ENCODE measurements around the gene SFMBT2. TPM values are rescaled to one million over a fixed set of nuclear protein-coding genes. Genes with fewer than 3 reads are reported as not detected.
"Not testable (repeated sequence)": the region's sequence is repeated elsewhere in the genome, so short reads cannot be mapped to it uniquely, and the experiment has no call there.

SFMBT2 gene
- total RNA-seq, 1 experiment from 2014 or later, result 0.02 TPM

DNA sequence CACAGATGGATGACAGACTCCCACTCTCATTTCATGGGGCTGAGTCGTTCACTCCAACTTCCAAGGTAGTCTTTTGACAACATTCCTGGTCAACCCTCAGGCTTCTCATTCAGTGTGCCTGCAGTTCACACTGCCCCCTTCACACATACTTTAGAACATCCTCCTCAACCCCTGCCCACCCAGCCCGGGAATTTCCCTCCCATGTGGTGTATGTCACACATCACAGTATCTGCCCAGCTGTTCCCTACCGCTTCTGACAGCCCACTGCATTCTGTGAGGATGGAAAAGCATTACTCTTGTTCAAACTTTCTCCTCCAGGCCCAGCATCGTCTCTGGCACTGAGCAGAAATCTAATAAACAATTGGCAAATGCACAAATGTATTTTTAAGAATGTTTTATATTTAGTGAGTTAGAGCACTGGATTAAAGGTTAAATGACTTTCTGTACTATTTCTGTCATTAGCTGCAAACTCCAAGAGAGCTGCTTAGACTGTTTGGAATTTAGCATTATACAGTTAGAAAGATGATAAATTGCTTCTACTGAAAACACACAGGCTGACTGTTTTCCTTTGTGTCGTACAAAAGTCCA lies 110.4 kb downstream of the SFMBT2 start:
- ChIA-PET POLR2A (no interaction called here), CTCF (interaction anchor here (1.3 kb wide), 2 partner anchors 11 to 82 kb away, joined by 3 to 5 read pairs; no protein-coding TSS in a partner anchor), RAD21 (ENCODE audit: low non-redundant PET in 1 of 2, low total read pairs in 2 of 2, uncharacterized antibody in 2 of 2, unreplicated experiment in 2 of 2) (no interaction called here)
- no peaks in the 10 kb centered on the region for H3K4me1 ChIP-seq (ENCODE audit: control insufficient read depth in 1 of 2, insufficient read depth in 2 of 2, low read length in 2 of 2)
- no peaks in the 10 kb centered on the region for H4K20me1 ChIP-seq (ENCODE audit: insufficient read depth)
- no peak overlapping the region for H3K4me3 ChIP-seq (replicated peaks in 1 of 2; ENCODE audit: low read depth in 1 of 2, low read length in 2 of 2)
- H3K27me3 ChIP-seq (ENCODE audit: insufficient read depth, low read length), result no peaks in the 10 kb centered on the region
- H3K27ac ChIP-seq (ENCODE audit: low read depth, low read length), result no peak overlapping the region
- no peak overlapping the region for H3K9ac ChIP-seq (ENCODE audit: low read length)
- H3K9me3 ChIP-seq (ENCODE audit: control insufficient read depth in 1 of 2, insufficient read depth in 1 of 2, low read depth in 1 of 2, low read length in 2 of 2), result no peaks in the 10 kb centered on the region
- TF ChIP-seq EGR1 (IDR thresholded peaks at IDR 0.05; ENCODE audit: low read depth), result no peak
- no peak for TF ChIP-seq FOSL1 (IDR thresholded peaks at IDR 0.05; ENCODE audit: low read depth)
- no peak for TF ChIP-seq SIN3A (IDR thresholded peaks at IDR 0.05; ENCODE audit: low read depth)
- TF ChIP-seq POLR2A (IDR thresholded peaks at IDR 0.05; ENCODE audit: borderline replicate concordance, extremely low read depth, insufficient read depth, insufficient read length), result no peak
- TF ChIP-seq SP1 (IDR thresholded peaks at IDR 0.05; ENCODE audit: low read depth), result no peak
- TF ChIP-seq, protein P1, sequence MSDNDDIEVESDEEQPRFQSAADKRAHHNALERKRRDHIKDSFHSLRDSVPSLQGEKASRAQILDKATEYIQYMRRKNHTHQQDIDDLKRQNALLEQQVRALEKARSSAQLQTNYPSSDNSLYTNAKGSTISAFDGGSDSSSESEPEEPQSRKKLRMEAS (IDR thresholded peaks at IDR 0.05), result no peak
- TF ChIP-seq ELF1 (IDR thresholded peaks at IDR 0.05; ENCODE audit: borderline replicate concordance, low read depth), result no peak
- TF ChIP-seq ZNF274 (IDR thresholded peaks at IDR 0.05; ENCODE audit: low read depth, low read length), result no peak
- TF ChIP-seq JUND (IDR thresholded peaks at IDR 0.05), result no peak
- no peak for TF ChIP-seq ZFX (IDR thresholded peaks at IDR 0.05)
- no peak for TF ChIP-seq TCF7L2 (IDR thresholded peaks at IDR 0.05; ENCODE audit: borderline replicate concordance, extremely low read depth, insufficient read depth, insufficient read length)
- TF ChIP-seq, protein P2, sequence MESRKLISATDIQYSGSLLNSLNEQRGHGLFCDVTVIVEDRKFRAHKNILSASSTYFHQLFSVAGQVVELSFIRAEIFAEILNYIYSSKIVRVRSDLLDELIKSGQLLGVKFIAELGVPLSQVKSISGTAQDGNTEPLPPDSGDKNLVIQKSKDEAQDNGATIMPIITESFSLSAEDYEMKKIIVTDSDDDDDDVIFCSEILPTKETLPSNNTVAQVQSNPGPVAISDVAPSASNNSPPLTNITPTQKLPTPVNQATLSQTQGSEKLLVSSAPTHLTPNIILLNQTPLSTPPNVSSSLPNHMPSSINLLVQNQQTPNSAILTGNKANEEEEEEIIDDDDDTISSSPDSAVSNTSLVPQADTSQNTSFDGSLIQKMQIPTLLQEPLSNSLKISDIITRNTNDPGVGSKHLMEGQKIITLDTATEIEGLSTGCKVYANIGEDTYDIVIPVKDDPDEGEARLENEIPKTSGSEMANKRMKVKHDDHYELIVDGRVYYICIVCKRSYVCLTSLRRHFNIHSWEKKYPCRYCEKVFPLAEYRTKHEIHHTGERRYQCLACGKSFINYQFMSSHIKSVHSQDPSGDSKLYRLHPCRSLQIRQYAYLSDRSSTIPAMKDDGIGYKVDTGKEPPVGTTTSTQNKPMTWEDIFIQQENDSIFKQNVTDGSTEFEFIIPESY (IDR thresholded peaks at IDR 0.05; ENCODE audit: extremely low read depth, insufficient replicate concordance, low read length), result no peak
- TF ChIP-seq, protein P3, sequence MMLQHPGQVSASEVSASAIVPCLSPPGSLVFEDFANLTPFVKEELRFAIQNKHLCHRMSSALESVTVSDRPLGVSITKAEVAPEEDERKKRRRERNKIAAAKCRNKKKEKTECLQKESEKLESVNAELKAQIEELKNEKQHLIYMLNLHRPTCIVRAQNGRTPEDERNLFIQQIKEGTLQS (IDR thresholded peaks at IDR 0.05), result no peak
- no peak for ATAC-seq
- no peak overlapping the region for H3K4me2 ChIP-seq (ENCODE audit: low read length)
- H3K9me2 ChIP-seq (ENCODE audit: insufficient read depth), result no peaks in the 10 kb centered on the region
- intact Hi-C loops (cut with micrococcal nuclease), result no loop called here
- H3K36me3 ChIP-seq (ENCODE audit: control insufficient read depth in 1 of 2, insufficient read depth in 2 of 2, low read length in 2 of 2), result no peaks in the 10 kb centered on the region
- no TSS peak for BruUV-seq (replicated peaks)
- no peak for DNase-seq (ENCODE audit: low read depth, low spot score)
- no peaks in the 10 kb centered on the region for H3K79me2 ChIP-seq (ENCODE audit: insufficient read depth, low read length)
- no peak overlapping the region for H2AFZ ChIP-seq (ENCODE audit: low read depth, low read length, poor library complexity, severe bottlenecking)

DNA sequence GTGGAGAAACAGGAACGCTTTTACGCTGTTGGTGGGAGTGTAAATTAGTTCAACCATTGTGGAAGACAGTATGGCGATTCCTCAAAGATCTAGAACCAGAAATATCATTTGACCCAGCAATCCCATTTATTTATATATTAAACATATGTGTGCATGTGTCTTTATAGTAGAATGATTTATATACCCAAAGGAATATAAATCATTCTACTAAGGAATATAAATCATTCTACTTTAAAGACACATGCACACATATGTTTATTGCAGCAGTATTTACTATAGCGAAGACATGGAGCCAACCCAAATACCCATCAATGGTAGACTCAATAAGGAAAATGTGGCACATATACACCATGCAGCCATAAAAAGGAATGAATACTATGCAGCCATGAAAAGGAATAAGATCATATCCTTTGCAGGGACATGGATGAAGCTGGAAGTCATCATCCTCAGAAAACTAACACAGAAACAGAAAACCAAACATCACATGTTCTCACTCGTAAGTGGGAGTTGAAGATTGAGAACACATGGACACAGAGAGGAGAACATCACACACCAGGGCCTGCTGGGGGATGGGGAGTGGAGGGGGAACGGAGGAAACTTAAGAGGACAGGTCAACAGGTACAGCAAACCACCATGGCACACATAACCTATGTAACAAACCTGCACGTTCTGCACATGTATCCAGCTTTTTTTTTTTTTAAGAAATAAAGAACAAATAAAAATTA lies 111.1 kb downstream of the SFMBT2 start:
- ATAC-seq; H2AFZ ChIP-seq (ENCODE audit: low read depth, low read length, poor library complexity, severe bottlenecking); BruUV-seq (replicated peaks); H3K27ac ChIP-seq (ENCODE audit: low read depth, low read length); H3K36me3 ChIP-seq (ENCODE audit: control insufficient read depth in 1 of 2, insufficient read depth in 2 of 2, low read length in 2 of 2); H3K9me2 ChIP-seq (ENCODE audit: insufficient read depth); DNase-seq (ENCODE audit: low read depth, low spot score); RAD21 ChIA-PET (ENCODE audit: low non-redundant PET in 1 of 2, low total read pairs in 2 of 2, uncharacterized antibody in 2 of 2, unreplicated experiment in 2 of 2); H3K27me3 ChIP-seq (ENCODE audit: insufficient read depth, low read length); H3K4me2 ChIP-seq (ENCODE audit: low read length); H3K4me1 ChIP-seq (ENCODE audit: control insufficient read depth in 1 of 2, insufficient read depth in 2 of 2, low read length in 2 of 2); POLR2A ChIA-PET; H4K20me1 ChIP-seq (ENCODE audit: insufficient read depth); H3K9ac ChIP-seq (ENCODE audit: low read length); H3K79me2 ChIP-seq (ENCODE audit: insufficient read depth, low read length); H3K9me3 ChIP-seq (ENCODE audit: control insufficient read depth in 1 of 2, insufficient read depth in 1 of 2, low read depth in 1 of 2, low read length in 2 of 2); H3K4me3 ChIP-seq (replicated peaks in 1 of 2; ENCODE audit: low read depth in 1 of 2, low read length in 2 of 2); intact Hi-C loops (cut with micrococcal nuclease); CTCF ChIA-PET: not testable (repeated sequence)

Data from HCT116 (cell line).